Type B pancreatic cell (in vitro differentiated cells): ENCODE data around the gene BTG1. TPM values are rescaled to one million over a fixed set of nuclear protein-coding genes. Genes with fewer than 3 reads are reported as not detected.

ENCODE experiments used
- DNase-seq: peaks from one replicate; pipeline ENCODE4 v3.0.0; 2021; ENCODE audit warnings: mixed read lengths; ENCODE audit not compliant: unreplicated experiment; ENCODE audit errors: extremely low spot score
- H3K27ac Mint-ChIP-seq: 2 replicates; pipeline ENCODE4 v1.8.0; 2021; ENCODE audit warnings: mild to moderate bottlenecking, mixed read lengths
- H3K27me3 Mint-ChIP-seq: 2 replicates; pipeline ENCODE4 v1.8.0; 2021; ENCODE audit warnings: mixed read lengths
- H3K36me3 Mint-ChIP-seq: 2 replicates; pipeline ENCODE4 v1.8.0; 2021; ENCODE audit warnings: mixed read lengths
- H3K4me1 Mint-ChIP-seq: one replicate; pipeline ENCODE4 v1.8.0; 2021; ENCODE audit warnings: mixed read lengths; ENCODE audit not compliant: unreplicated experiment
- H3K4me3 Mint-ChIP-seq: 2 replicates; pipeline ENCODE4 v1.8.0; 2021; ENCODE audit warnings: mild to moderate bottlenecking, mixed read lengths
- H3K9me3 Mint-ChIP-seq: 2 replicates; pipeline ENCODE4 v1.8.0; 2021; ENCODE audit warnings: mixed read lengths
- CTCF ChIP-seq: fragments of 200-600 bp; sonication (generic); conservative IDR thresholded peaks from 2 replicates; pipeline ENCODE4 v1.5.0; 2021; ENCODE audit warnings: antibody characterized with exemption, mild to moderate bottlenecking
- total RNA-seq: library from RNA; stranded (reverse); gene quantifications from 2 replicates; pipeline ENCODE4 v1.2.1, GENCODE V29; 2021; ENCODE audit warnings: low replicate concordance

BTG1 gene
- total RNA-seq, 1 donor from 2014 or later, result 116 TPM

GRCh38 chr12:92144631-92145480 is 790 bp downstream of the BTG1 start:
- DNase-seq, result peak; percentile 77
- Mint-ChIP-seq H3K4me1 (peaks cover 28% of the 10 kb centered on the region), H3K27ac (peak overlapping the region; percentile 97), H3K36me3 (peaks cover 45% of the 10 kb centered on the region), H3K27me3 (no peaks in the 10 kb centered on the region), H3K9me3 (no peaks in the 10 kb centered on the region), H3K4me3 (peak overlapping the region; percentile 97)
- TF ChIP-seq CTCF, result no peak

- peak; percentile 87 for TF ChIP-seq CTCF
- DNase-seq, result peak; percentile 75
- peak overlapping the region; percentile 97 for H3K27ac Mint-ChIP-seq
- no peaks in the 10 kb centered on the region for H3K9me3 Mint-ChIP-seq
- H3K36me3 Mint-ChIP-seq, result peaks cover 51% of the 10 kb centered on the region
- peak overlapping the region; percentile 97 for H3K4me3 Mint-ChIP-seq
- peaks cover 37% of the 10 kb centered on the region for H3K4me1 Mint-ChIP-seq
- no peaks in the 10 kb centered on the region for H3K27me3 Mint-ChIP-seq
These were observed 1.7 kb downstream of the BTG1 start for GRCh38 chr12:92143686-92144630.

GRCh38 chr12:92143258-92143657 is 2.4 kb downstream of the BTG1 start:
- peak overlapping the region; percentile 97 for H3K27ac Mint-ChIP-seq
- DNase-seq, result no peak
- H3K9me3 Mint-ChIP-seq, result no peaks in the 10 kb centered on the region
- peaks cover 53% of the 10 kb centered on the region for H3K36me3 Mint-ChIP-seq
- H3K27me3 Mint-ChIP-seq, result no peaks in the 10 kb centered on the region
- peaks cover 42% of the 10 kb centered on the region for H3K4me1 Mint-ChIP-seq
- H3K4me3 Mint-ChIP-seq, result peak overlapping the region; percentile 97
- TF ChIP-seq CTCF, result no peak

GRCh38 chr12:92142251-92142926 is 3.3 kb downstream of the BTG1 start:
- H3K36me3 Mint-ChIP-seq, result peaks cover 57% of the 10 kb centered on the region
- no peaks in the 10 kb centered on the region for H3K9me3 Mint-ChIP-seq
- no peaks in the 10 kb centered on the region for H3K27me3 Mint-ChIP-seq
- H3K4me1 Mint-ChIP-seq, result peaks cover 44% of the 10 kb centered on the region
- no peak for DNase-seq
- peak overlapping the region; percentile 97 for H3K4me3 Mint-ChIP-seq
- peak overlapping the region; percentile 56 for H3K27ac Mint-ChIP-seq
- no peak for TF ChIP-seq CTCF

- H3K27me3 Mint-ChIP-seq, result no peaks in the 10 kb centered on the region
- H3K9me3 Mint-ChIP-seq, result no peaks in the 10 kb centered on the region
- no peak for TF ChIP-seq CTCF
- H3K4me1 Mint-ChIP-seq, result peaks cover 44% of the 10 kb centered on the region
- H3K27ac Mint-ChIP-seq, result peak overlapping the region; percentile 63
- DNase-seq, result no peak
- peaks cover 64% of the 10 kb centered on the region for H3K36me3 Mint-ChIP-seq
- H3K4me3 Mint-ChIP-seq, result peak overlapping the region; percentile 97
These were observed 4.0 kb downstream of the BTG1 start for GRCh38 chr12:92141591-92142121.
